ENCODE results near the gene PHF11. TPM values are rescaled to one million over a fixed set of nuclear protein-coding genes. Genes with fewer than 3 reads are reported as not detected.

PHF11 gene
- total and polyA plus RNA-seq, 2 of the 8 experiments (the other 6 are each of a cell fraction or from before 2014, with no cell fraction given) = 6.1 to 8.1 TPM

DNA sequence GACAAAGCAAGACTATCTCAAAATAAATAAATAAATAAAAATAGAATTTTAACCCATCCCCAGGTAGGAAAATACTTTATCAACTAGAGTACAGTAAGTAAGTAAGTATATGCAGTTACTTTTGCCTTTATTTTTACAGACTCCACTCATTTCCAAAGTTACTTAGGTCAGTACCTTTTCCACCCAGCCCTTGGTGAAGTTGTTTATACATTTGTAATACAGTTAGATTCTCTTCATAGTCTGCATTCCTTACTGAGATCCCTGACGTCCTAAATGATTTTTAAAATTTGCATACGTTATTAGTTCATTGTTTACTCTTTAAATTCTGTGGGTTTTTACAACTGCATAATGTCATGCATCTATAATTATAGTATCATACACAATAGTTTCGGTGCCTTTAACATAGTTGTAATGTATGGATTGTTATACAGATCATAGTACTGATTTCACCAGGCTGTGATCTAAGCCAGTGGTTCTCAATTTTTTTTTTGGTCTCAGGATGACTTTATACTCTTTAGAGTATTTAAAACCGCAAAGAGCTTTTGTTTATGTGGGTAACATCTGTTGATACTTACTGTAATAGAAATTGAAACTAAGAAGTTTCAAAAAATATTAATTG lies 41.3 kb upstream of the PHF11 start:
- H4K5ac ChIP-seq (ENCODE audit: insufficient read length, low read depth, low read length) = no peak overlapping the region
- H3K79me1 ChIP-seq (ENCODE audit: low read depth, low read length) = no peaks in the 10 kb centered on the region
- H3K27me3 ChIP-seq (replicated peaks in 1 of 4; ENCODE audit: control insufficient read depth in 3 of 4, extremely low read depth in 1 of 4, insufficient read depth in 3 of 4, low read length in 3 of 4) = no peaks in the 10 kb centered on the region
- TF ChIP-seq YY1 (IDR thresholded peaks at IDR 0.05; ENCODE audit: low read depth, low read length) = no peak
- no peak overlapping the region for H3K4ac ChIP-seq (replicated peaks; ENCODE audit: insufficient read length, low read depth, low read length)
- H3K18ac ChIP-seq (ENCODE audit: extremely low read depth, low read length) = no peak overlapping the region
- FAIRE-seq (no peak), DNase-seq (ENCODE audit: low read depth in 1 of 2, low spot score in 2 of 2) (no peak)
- H3K9ac ChIP-seq (replicated peaks in 1 of 4; ENCODE audit: extremely low read depth in 1 of 4, low read depth in 3 of 4, low read length in 3 of 4) = no peak overlapping the region
- no peak overlapping the region for H3K23ac ChIP-seq (ENCODE audit: insufficient read length)
- H3K9me3 ChIP-seq (ENCODE audit: insufficient read depth in 2 of 2, low read depth in 1 of 2, low read length in 1 of 2) = no peaks in the 10 kb centered on the region
- no peak overlapping the region for H4K8ac ChIP-seq (ENCODE audit: extremely low read depth, insufficient read depth, low read length)
- no peak overlapping the region for H2BK12ac ChIP-seq (ENCODE audit: low read depth, low read length)
- H4K20me1 ChIP-seq (replicated peaks in 1 of 2; ENCODE audit: control insufficient read depth in 1 of 2, insufficient read depth in 2 of 2, low read length in 2 of 2) = no peaks in the 10 kb centered on the region
- H3K56ac ChIP-seq (replicated peaks; ENCODE audit: insufficient read length, low read depth, low read length) = no peak overlapping the region
- no peak overlapping the region for H2BK15ac ChIP-seq (ENCODE audit: low read length)
- H3K14ac ChIP-seq (ENCODE audit: insufficient read length) = no peak overlapping the region
- H2BK20ac ChIP-seq (ENCODE audit: low read length) = no peak overlapping the region
- H3K4me2 ChIP-seq (ENCODE audit: insufficient read depth in 1 of 2, low read depth in 2 of 2, low read length in 2 of 2) = no peak overlapping the region
- CTCF ChIA-PET (ENCODE audit: partially characterized antibody) = interaction anchor here (0.6 to 1.2 kb wide), 3 partner anchors 63 to 232 kb away, joined by 3 read pairs; no protein-coding TSS in a partner anchor
- no peaks in the 10 kb centered on the region for H3K4me1 ChIP-seq (replicated peaks in 1 of 4; ENCODE audit: control insufficient read depth in 3 of 4, insufficient read depth in 4 of 4, low read length in 3 of 4)
- H3K4me3 ChIP-seq (ENCODE audit: extremely low read depth in 1 of 4, insufficient read depth in 2 of 4, low read depth in 3 of 4, low read length in 4 of 4) = no peak overlapping the region
- no peaks in the 10 kb centered on the region for H3K79me2 ChIP-seq (ENCODE audit: control insufficient read depth in 1 of 2, insufficient read depth in 2 of 2, low read length in 2 of 2)
- POLR2A ChIA-PET (ENCODE audit: partially characterized antibody) = interaction anchor here (4.5 kb wide), 1 partner anchor 11 kb away, joined by 17 read pairs; the partner anchor contains the start of genes CAB39L and SETDB2
- no peaks in the 10 kb centered on the region for H3K36me3 ChIP-seq (ENCODE audit: control insufficient read depth in 2 of 4, insufficient read depth in 4 of 4, low read length in 3 of 4)
- WGBS, 2 experiments (ENCODE audit: extremely low coverage in 1 of 2, insufficient coverage in 1 of 2, insufficient read length in 1 of 2, insufficient replicate concordance in 2 of 2, low coverage in 1 of 2, low lambda C conversion rate in 2 of 2, missing lambda C conversion rate in 1 of 2) = 66% methylated on average over 4 of the region's 4 CpGs; no CpG with 5 or more reads in 1 of the 2 experiments
- no peak overlapping the region for H4K91ac ChIP-seq (replicated peaks; ENCODE audit: insufficient read length, low read length)
- H3K27ac ChIP-seq (ENCODE audit: low read depth, low read length) = no peak overlapping the region
- H2AK5ac ChIP-seq (ENCODE audit: low read depth, low read length) = no peak overlapping the region
- H2AFZ ChIP-seq (ENCODE audit: low read length) = no peak overlapping the region
- H3K23me2 ChIP-seq (ENCODE audit: low read depth, low read length) = no peaks in the 10 kb centered on the region
- no peak overlapping the region for H2BK5ac ChIP-seq (ENCODE audit: low read depth, low read length)
- no peak overlapping the region for H2BK120ac ChIP-seq (replicated peaks; ENCODE audit: low read depth, low read length)
